Calu3 (cell line): ENCODE results near the gene CEP70. TPM values are rescaled to one million over a fixed set of nuclear protein-coding genes. Genes with fewer than 3 reads are reported as not detected.
"Not testable (repeated sequence)": the region's sequence is repeated elsewhere in the genome, so short reads cannot be mapped to it uniquely, and the experiment has no call there.

Source experiments
- BruUV-seq: library from RNA; stranded (reverse); fragments of 400-500 nt; replicated peaks from 2 replicates; lab custom pipeline; 2021; lab: Mats Ljungman, UMichigan
- CTCF ChIA-PET: fragments of 300-600 bp; sonication (Branson Sonifier 250); formaldehyde crosslinking; loops from one replicate; lab custom pipeline; 2022; ENCODE audit warnings: antibody characterized with exemption; lab: Charles Lee
- DNase-seq: peaks from one replicate; pipeline ENCODE4 v3.0.0; 2022
- H3K27ac Mint-ChIP-seq: one replicate; pipeline ENCODE4 v1.8.0; 2022; ENCODE audit warnings: mixed read lengths; ENCODE audit not compliant: unreplicated experiment
- H3K27me3 Mint-ChIP-seq: one replicate; pipeline ENCODE4 v1.8.0; 2022; ENCODE audit warnings: mixed read lengths; ENCODE audit not compliant: unreplicated experiment
- H3K36me3 Mint-ChIP-seq: one replicate; pipeline ENCODE4 v1.8.0; 2022; ENCODE audit warnings: mild to moderate bottlenecking, moderate library complexity, mixed read lengths; ENCODE audit not compliant: insufficient read depth, unreplicated experiment
- H3K4me1 Mint-ChIP-seq: one replicate; pipeline ENCODE4 v1.8.0; 2022; ENCODE audit warnings: mild to moderate bottlenecking, low read depth, mixed read lengths; ENCODE audit not compliant: unreplicated experiment
- H3K4me3 Mint-ChIP-seq: one replicate; pipeline ENCODE4 v1.8.0; 2022; ENCODE audit warnings: mild to moderate bottlenecking, low read depth, moderate library complexity, mixed read lengths; ENCODE audit not compliant: unreplicated experiment
- H3K9me3 Mint-ChIP-seq: one replicate; pipeline ENCODE4 v1.8.0; 2022; ENCODE audit warnings: low read depth, mixed read lengths; ENCODE audit not compliant: unreplicated experiment
- intact Hi-C: fragments of 100-400 bp; cut with micrococcal nuclease; formaldehyde crosslinking; loops from one replicate; pipeline ENCODE4 v1.10.0; 2022; ENCODE audit not compliant: unreplicated experiment
- total RNA-seq: library from RNA; stranded (reverse); gene quantifications from 2 replicates; pipeline ENCODE4 v1.2.3, GENCODE V29; 2022
- TF ChIP-seq, protein P1 (sequence below): fragments of 200-600 bp; IDR thresholded peaks from one replicate; pipeline ENCODE4 v1.8.0; 2022; ENCODE audit warnings: antibody characterized with exemption; ENCODE audit not compliant: unreplicated experiment

The CEP70 gene
- total RNA-seq, 1 experiment from 2014 or later = 99.1 TPM

DNA sequence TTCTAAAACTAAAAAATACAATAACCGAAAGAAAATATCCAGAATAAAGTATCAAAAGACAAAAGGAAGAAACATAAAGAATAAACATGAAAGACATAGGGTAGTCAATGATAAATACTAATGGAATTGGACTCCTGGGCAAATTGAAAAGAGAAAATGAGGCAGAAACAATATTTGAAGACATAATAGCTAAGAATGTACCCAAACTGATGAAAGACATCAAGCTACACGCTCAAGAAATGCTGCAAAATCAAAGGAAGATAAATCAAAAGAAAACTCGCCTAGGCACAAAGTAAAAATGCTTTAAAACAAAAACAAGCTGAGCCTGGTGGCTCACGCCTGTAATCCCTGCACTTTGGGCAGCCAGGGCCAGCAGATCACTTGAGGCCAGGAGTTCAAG is 34.9 kb downstream of the CEP70 start:
- intact Hi-C loops = no loop called here
- Mint-ChIP-seq H3K36me3 (peaks cover 4% of the 10 kb centered on the region), H3K27ac (no peak overlapping the region), H3K9me3 (peaks cover 8% of the 10 kb centered on the region), H3K4me1 (peaks cover 8% of the 10 kb centered on the region), H3K4me3 (no peak overlapping the region), H3K27me3 (no peaks in the 10 kb centered on the region)
- TF ChIP-seq, protein P1, sequence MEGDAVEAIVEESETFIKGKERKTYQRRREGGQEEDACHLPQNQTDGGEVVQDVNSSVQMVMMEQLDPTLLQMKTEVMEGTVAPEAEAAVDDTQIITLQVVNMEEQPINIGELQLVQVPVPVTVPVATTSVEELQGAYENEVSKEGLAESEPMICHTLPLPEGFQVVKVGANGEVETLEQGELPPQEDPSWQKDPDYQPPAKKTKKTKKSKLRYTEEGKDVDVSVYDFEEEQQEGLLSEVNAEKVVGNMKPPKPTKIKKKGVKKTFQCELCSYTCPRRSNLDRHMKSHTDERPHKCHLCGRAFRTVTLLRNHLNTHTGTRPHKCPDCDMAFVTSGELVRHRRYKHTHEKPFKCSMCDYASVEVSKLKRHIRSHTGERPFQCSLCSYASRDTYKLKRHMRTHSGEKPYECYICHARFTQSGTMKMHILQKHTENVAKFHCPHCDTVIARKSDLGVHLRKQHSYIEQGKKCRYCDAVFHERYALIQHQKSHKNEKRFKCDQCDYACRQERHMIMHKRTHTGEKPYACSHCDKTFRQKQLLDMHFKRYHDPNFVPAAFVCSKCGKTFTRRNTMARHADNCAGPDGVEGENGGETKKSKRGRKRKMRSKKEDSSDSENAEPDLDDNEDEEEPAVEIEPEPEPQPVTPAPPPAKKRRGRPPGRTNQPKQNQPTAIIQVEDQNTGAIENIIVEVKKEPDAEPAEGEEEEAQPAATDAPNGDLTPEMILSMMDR = no peak
- DNase-seq = no peak
- CTCF ChIA-PET = interaction anchor here (0.6 kb wide), 1 partner anchor 1511 kb away, joined by 3 read pairs; no protein-coding TSS in a partner anchor
- no TSS peak for BruUV-seq

DNA sequence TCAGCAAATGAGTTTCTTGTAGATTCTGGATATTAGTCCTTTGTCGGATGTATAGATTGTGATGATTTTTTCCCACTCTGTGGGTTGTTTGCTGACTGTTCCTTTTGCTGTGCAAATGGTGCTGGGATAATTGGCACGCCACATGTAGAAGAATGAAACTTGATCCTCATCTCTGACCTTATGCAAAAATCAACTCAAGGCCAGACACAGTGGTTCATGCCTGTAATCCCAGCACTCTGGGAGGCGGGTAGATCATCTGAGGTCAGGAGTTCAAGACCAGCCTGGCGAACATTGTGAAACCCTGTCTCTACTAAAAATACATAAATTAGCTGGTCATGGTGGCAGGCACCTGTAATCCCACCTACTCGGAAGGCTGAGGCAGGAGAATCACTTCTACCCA is 39.3 kb downstream of the CEP70 start:
- H3K36me3 Mint-ChIP-seq, H3K4me1 Mint-ChIP-seq: not testable (repeated sequence)
- H3K9me3 Mint-ChIP-seq = peaks cover 18% of the 10 kb centered on the region

DNA sequence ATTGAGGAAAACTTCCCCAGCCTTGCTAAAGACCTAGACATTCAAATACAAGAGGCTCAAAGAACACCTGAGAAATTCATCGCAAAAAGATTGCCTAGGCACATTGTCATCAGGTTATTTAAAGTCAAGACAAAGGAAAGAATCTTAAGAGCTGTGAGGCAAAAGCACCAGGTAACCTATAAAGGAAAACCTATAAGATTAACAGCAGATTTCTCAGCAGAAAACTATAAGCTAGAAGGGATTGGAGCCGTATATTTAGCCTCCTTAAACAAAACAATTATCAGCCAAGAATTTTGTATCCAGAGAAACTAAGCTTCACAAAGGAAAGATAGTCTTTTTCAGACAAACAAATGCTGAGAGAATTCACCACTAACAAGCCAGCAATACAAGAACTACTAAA is 43.1 kb downstream of the CEP70 start:
- H3K27me3 Mint-ChIP-seq, BruUV-seq, CTCF ChIA-PET, intact Hi-C loops, H3K4me1 Mint-ChIP-seq, H3K4me3 Mint-ChIP-seq, H3K27ac Mint-ChIP-seq, DNase-seq: not testable (repeated sequence)
- peaks cover 27% of the 10 kb centered on the region for H3K9me3 Mint-ChIP-seq
- peaks cover 12% of the 10 kb centered on the region for H3K36me3 Mint-ChIP-seq

More for the DNA sequence above, 39.3 kb downstream of the CEP70 start:
- intact Hi-C loops, DNase-seq, H3K27ac Mint-ChIP-seq, CTCF ChIA-PET, H3K4me3 Mint-ChIP-seq, BruUV-seq, H3K27me3 Mint-ChIP-seq: not testable (repeated sequence)

DNA sequence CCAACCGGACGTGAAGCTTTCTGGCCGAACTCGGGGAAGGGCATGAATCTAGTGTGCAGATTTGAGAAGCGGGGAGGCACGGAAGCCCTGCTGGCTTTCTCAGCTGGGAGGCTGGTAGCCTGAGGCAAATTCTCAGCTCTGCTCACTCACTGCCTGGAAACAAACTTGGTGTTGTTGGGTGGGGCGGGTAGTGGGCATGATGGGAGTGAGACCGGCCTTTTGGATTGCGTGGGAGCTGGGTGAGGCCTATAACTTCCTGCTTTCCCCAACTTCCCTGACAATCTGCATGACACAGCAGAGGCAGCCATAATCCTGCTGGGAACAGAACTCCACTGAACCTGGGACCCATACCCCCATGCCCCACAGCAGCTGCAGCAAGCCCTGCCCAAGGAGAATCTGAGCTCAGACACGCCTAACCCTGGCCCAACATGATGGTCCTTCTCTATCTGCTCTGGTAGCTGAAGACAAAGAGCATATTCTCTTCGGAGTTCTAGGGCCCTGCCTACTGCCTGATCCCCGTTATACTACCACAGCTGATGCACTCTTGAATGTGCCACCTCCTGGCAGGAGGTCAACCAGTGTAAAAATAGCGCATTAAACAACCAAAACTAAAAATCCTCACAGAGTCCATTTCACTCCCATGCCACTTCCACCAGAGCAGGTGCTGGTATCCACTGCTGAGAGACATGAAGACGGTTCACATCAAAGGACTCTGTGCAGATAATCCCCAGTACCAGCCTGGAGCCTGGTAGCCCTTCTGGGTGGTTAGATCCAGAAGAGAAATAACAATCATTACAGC is 44.7 kb downstream of the CEP70 start:
- Mint-ChIP-seq H3K4me3 (no peak overlapping the region), H3K27me3 (no peaks in the 10 kb centered on the region), H3K9me3 (peaks cover 32% of the 10 kb centered on the region), H3K36me3 (peaks cover 10% of the 10 kb centered on the region), H3K4me1 (no peaks in the 10 kb centered on the region), H3K27ac (no peak overlapping the region)
- DNase-seq = no peak
- intact Hi-C loops = no loop called here
- TF ChIP-seq, protein P1 = no peak
- no TSS peak for BruUV-seq
- CTCF ChIA-PET = no interaction called here

DNA sequence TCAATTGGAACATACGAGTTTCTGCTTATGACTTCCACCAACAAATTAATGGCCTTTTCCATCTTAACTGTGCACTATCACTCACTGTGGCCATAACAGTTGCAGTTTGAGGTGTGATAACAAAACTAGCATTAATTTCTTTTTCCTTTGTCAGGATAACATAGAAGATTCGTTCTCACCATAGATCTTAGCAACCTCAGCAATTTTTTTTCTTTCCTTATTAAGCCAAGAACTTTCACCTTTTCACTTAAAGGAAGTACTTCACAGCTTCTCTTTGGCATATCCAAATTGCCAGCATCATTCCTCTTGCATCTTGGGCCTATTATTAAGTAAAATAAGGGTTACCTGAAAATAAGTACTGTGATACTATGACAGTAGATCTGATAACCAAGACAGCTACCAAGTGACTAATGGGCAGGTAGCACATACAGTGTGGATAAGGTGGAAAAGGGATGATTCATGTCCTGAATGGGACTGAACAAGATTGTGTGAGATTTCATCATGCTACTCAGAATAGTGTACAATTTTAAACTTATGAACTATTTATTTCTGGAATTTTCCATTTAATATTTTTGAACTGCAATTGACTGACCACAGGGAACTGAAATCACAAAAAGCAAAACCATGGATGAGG is 46.6 kb downstream of the CEP70 start:
- H3K36me3 Mint-ChIP-seq = peaks cover 17% of the 10 kb centered on the region
- H3K4me3 Mint-ChIP-seq = no peak overlapping the region
- intact Hi-C loops = no loop called here
- TF ChIP-seq, protein P1 = no peak
- CTCF ChIA-PET = no interaction called here
- peaks cover 28% of the 10 kb centered on the region for H3K9me3 Mint-ChIP-seq
- no peaks in the 10 kb centered on the region for H3K4me1 Mint-ChIP-seq
- no peak overlapping the region for H3K27ac Mint-ChIP-seq
- no peaks in the 10 kb centered on the region for H3K27me3 Mint-ChIP-seq
- no TSS peak for BruUV-seq
- DNase-seq = no peak
